Astrocyte (in vitro differentiated cells and primary cell): ENCODE measurements around the gene NANOS1. TPM values are rescaled to one million over a fixed set of nuclear protein-coding genes. Genes with fewer than 3 reads are reported as not detected.

ENCODE experiments used
- DNase-seq: peaks from one replicate; pipeline ENCODE4 v3.0.0-alpha.2; 2010; ENCODE audit warnings: low read depth
- FAIRE-seq: peaks from 2 replicates; lab custom pipeline; 2011; peaks lifted over from hg19 to GRCh38; lab: Jason Lieb, UNC
- H2AFZ ChIP-seq: 2 replicates; pipeline ENCODE4 v1.6.0; 2012; ENCODE audit warnings: low read depth, low read length, inconsistent platforms
- H3K27ac ChIP-seq: 2 replicates; pipeline ENCODE4 v1.5.1; 2011; ENCODE audit warnings: low read depth, low read length, inconsistent platforms
- H3K27me3 ChIP-seq: 2 replicates; pipeline ENCODE4 v1.6.0; 2011; ENCODE audit warnings: low read length, inconsistent platforms; ENCODE audit not compliant: insufficient read depth
- H3K36me3 ChIP-seq: 2 replicates; pipeline ENCODE4 v1.5.1; 2011; ENCODE audit warnings: low read length, inconsistent platforms; ENCODE audit not compliant: insufficient read depth
- H3K4me1 ChIP-seq: 2 replicates; pipeline ENCODE4 v1.5.1; 2011; ENCODE audit warnings: low read length, inconsistent platforms; ENCODE audit not compliant: insufficient read depth
- H3K4me2 ChIP-seq: 2 replicates; pipeline ENCODE4 v1.6.0; 2012; ENCODE audit warnings: low read length, inconsistent platforms
- H3K4me3 ChIP-seq: 2 replicates; pipeline ENCODE4 v1.5.1; 2011; ENCODE audit warnings: low read depth, mild to moderate bottlenecking, low read length, inconsistent platforms; ENCODE audit not compliant: insufficient read depth
- H3K79me2 ChIP-seq: 2 replicates; pipeline ENCODE4 v1.6.0; 2012; ENCODE audit warnings: mild to moderate bottlenecking, low read length, inconsistent platforms; ENCODE audit not compliant: insufficient read depth
- H3K9ac ChIP-seq: 2 replicates; pipeline ENCODE4 v1.6.0; 2012; ENCODE audit warnings: mild to moderate bottlenecking, low read length, inconsistent platforms
- H3K9me3 ChIP-seq: 2 replicates; pipeline ENCODE4 v1.5.1; 2012; ENCODE audit warnings: low read depth, mild to moderate bottlenecking, low read length, inconsistent platforms; ENCODE audit not compliant: insufficient read depth
- H4K20me1 ChIP-seq: 2 replicates; pipeline ENCODE4 v1.6.0; 2012; ENCODE audit warnings: low read length, inconsistent platforms; ENCODE audit not compliant: insufficient read depth
- H3K27ac Mint-ChIP-seq: one replicate; pipeline ENCODE4 v1.8.0; 2021; ENCODE audit warnings: mild to moderate bottlenecking, mixed read lengths; ENCODE audit not compliant: unreplicated experiment
- H3K27me3 Mint-ChIP-seq: one replicate; pipeline ENCODE4 v1.8.0; 2021; ENCODE audit warnings: low read depth, mixed read lengths; ENCODE audit not compliant: unreplicated experiment
- H3K36me3 Mint-ChIP-seq: one replicate; pipeline ENCODE4 v1.8.0; 2021; ENCODE audit warnings: low read depth, mixed read lengths; ENCODE audit not compliant: unreplicated experiment
- H3K4me1 Mint-ChIP-seq: one replicate; pipeline ENCODE4 v1.8.0; 2021; ENCODE audit warnings: low read depth, mixed read lengths; ENCODE audit not compliant: unreplicated experiment
- H3K4me3 Mint-ChIP-seq: one replicate; pipeline ENCODE4 v1.8.0; 2021; ENCODE audit warnings: mild to moderate bottlenecking, moderate library complexity, mixed read lengths; ENCODE audit not compliant: unreplicated experiment
- H3K9me3 Mint-ChIP-seq: one replicate; pipeline ENCODE4 v1.8.0; 2021; ENCODE audit warnings: mild to moderate bottlenecking, mixed read lengths; ENCODE audit not compliant: unreplicated experiment
- EZH2 ChIP-seq: IDR thresholded peaks from 2 replicates; pipeline ENCODE4 v1.6.1; 2012; ENCODE audit warnings: mild to moderate bottlenecking, low read length, inconsistent platforms; ENCODE audit not compliant: insufficient read depth
- total RNA-seq: library from RNA; stranded (reverse); gene quantifications from 2 replicates; pipeline ENCODE4 v1.2.1, GENCODE V29; 2021
- TF ChIP-seq, protein P1 (sequence below): IDR thresholded peaks from 2 replicates; pipeline ENCODE4 v1.5.1; 2011; ENCODE audit warnings: low read depth, mild to moderate bottlenecking, inconsistent platforms, low read length, moderate library complexity; ENCODE audit not compliant: insufficient read depth

The NANOS1 gene
- total RNA-seq, 1 donor from 2014 or later: 4.7 TPM

GRCh38 chr10:119042169-119042568 is 12.7 kb downstream of the NANOS1 start:
- Histone ChIP-seq H3K27ac (no peak overlapping the region), H3K9me3 (no peaks in the 10 kb centered on the region), H3K27me3 (no peaks in the 10 kb centered on the region), H3K4me1 (no peaks in the 10 kb centered on the region), H2AFZ (no peak overlapping the region), H4K20me1 (peaks cover 93% of the 10 kb centered on the region), H3K4me2 (no peak overlapping the region), H3K79me2 (peaks cover 93% of the 10 kb centered on the region), H3K4me3 (no peak overlapping the region), H3K36me3 (peaks cover 68% of the 10 kb centered on the region), H3K9ac (no peak overlapping the region)
- TF ChIP-seq, protein P1, sequence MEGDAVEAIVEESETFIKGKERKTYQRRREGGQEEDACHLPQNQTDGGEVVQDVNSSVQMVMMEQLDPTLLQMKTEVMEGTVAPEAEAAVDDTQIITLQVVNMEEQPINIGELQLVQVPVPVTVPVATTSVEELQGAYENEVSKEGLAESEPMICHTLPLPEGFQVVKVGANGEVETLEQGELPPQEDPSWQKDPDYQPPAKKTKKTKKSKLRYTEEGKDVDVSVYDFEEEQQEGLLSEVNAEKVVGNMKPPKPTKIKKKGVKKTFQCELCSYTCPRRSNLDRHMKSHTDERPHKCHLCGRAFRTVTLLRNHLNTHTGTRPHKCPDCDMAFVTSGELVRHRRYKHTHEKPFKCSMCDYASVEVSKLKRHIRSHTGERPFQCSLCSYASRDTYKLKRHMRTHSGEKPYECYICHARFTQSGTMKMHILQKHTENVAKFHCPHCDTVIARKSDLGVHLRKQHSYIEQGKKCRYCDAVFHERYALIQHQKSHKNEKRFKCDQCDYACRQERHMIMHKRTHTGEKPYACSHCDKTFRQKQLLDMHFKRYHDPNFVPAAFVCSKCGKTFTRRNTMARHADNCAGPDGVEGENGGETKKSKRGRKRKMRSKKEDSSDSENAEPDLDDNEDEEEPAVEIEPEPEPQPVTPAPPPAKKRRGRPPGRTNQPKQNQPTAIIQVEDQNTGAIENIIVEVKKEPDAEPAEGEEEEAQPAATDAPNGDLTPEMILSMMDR: no peak
- TF ChIP-seq EZH2: no peak
- Mint-ChIP-seq H3K27me3 (no peaks in the 10 kb centered on the region), H3K36me3 (peaks cover 34% of the 10 kb centered on the region), H3K4me1 (peaks cover 1% of the 10 kb centered on the region), H3K4me3 (no peak overlapping the region), H3K9me3 (no peaks in the 10 kb centered on the region), H3K27ac (no peak overlapping the region)
- DNase-seq (no peak), FAIRE-seq (no peak)

GRCh38 chr10:119045561-119045960 is 16.0 kb downstream of the NANOS1 start:
- Mint-ChIP-seq H3K9me3 (no peaks in the 10 kb centered on the region), H3K27me3 (no peaks in the 10 kb centered on the region), H3K4me1 (peaks cover 3% of the 10 kb centered on the region), H3K4me3 (no peak overlapping the region), H3K36me3 (peaks cover 32% of the 10 kb centered on the region), H3K27ac (peak overlapping the region; percentile 92)
- Histone ChIP-seq H3K27ac (no peak overlapping the region), H3K9ac (no peak overlapping the region), H3K27me3 (no peaks in the 10 kb centered on the region), H3K4me3 (no peak overlapping the region), H3K4me2 (no peak overlapping the region), H3K79me2 (peaks cover 95% of the 10 kb centered on the region), H3K4me1 (no peaks in the 10 kb centered on the region), H3K36me3 (peaks cover 73% of the 10 kb centered on the region), H4K20me1 (peaks cover 96% of the 10 kb centered on the region), H2AFZ (no peak overlapping the region), H3K9me3 (no peaks in the 10 kb centered on the region)
- no peak for FAIRE-seq
- no peak for DNase-seq
- no peak for TF ChIP-seq EZH2
- TF ChIP-seq, protein P1: no peak

DNA sequence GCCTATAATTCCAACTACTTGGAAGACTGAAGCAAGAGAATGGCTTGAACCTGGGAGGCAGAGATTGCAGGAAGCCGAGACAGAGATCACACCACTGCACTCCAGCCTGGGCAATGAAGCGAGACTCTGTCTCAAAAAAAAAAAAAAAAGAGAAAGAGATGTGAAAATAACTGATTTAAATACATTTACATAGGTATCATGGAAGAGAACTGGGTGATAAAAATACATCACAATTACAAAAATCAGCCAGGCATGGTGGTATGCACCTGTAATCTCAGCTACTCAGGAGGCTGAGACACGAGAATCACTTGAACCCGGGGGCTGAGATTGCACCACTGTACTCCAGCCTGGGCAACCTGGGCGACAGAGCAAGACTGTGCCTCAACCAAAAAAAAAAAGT is 19.8 kb downstream of the NANOS1 start:
- no peak for FAIRE-seq
- H3K27me3 Mint-ChIP-seq: no peaks in the 10 kb centered on the region

More for the DNA sequence above, 19.8 kb downstream of the NANOS1 start:
- Histone ChIP-seq H2AFZ (no peak overlapping the region), H3K9me3 (no peaks in the 10 kb centered on the region), H3K4me1 (no peaks in the 10 kb centered on the region), H3K27ac (no peak overlapping the region), H3K9ac (no peak overlapping the region), H3K4me3 (no peak overlapping the region), H4K20me1 (peaks cover 99% of the 10 kb centered on the region), H3K36me3 (peaks cover 80% of the 10 kb centered on the region), H3K4me2 (no peak overlapping the region), H3K79me2 (peaks cover 97% of the 10 kb centered on the region), H3K27me3 (no peaks in the 10 kb centered on the region)
- no peaks in the 10 kb centered on the region for H3K9me3 Mint-ChIP-seq
- H3K36me3 Mint-ChIP-seq: peaks cover 33% of the 10 kb centered on the region
- no peak overlapping the region for H3K27ac Mint-ChIP-seq
- H3K4me1 Mint-ChIP-seq: peaks cover 3% of the 10 kb centered on the region
- DNase-seq: no peak
- TF ChIP-seq EZH2: no peak
- TF ChIP-seq, protein P1: no peak
- no peak overlapping the region for H3K4me3 Mint-ChIP-seq
